Astrocyte (in vitro differentiated cells and primary cell): ENCODE measurements around the gene ADGRD1. TPM values are rescaled to one million over a fixed set of nuclear protein-coding genes. Genes with fewer than 3 reads are reported as not detected.

Experiments used
- DNase-seq: peaks from one replicate; pipeline ENCODE4 v3.0.0-alpha.2; 2010; ENCODE audit warnings: low read depth
- FAIRE-seq: peaks from 2 replicates; lab custom pipeline; 2011; peaks lifted over from hg19 to GRCh38; lab: Jason Lieb, UNC
- H2AFZ ChIP-seq: 2 replicates; pipeline ENCODE4 v1.6.0; 2012; ENCODE audit warnings: low read depth, low read length, inconsistent platforms
- H3K27ac ChIP-seq: 2 replicates; pipeline ENCODE4 v1.5.1; 2011; ENCODE audit warnings: low read depth, low read length, inconsistent platforms
- H3K27me3 ChIP-seq: 2 replicates; pipeline ENCODE4 v1.6.0; 2011; ENCODE audit warnings: low read length, inconsistent platforms; ENCODE audit not compliant: insufficient read depth
- H3K36me3 ChIP-seq: 2 replicates; pipeline ENCODE4 v1.5.1; 2011; ENCODE audit warnings: low read length, inconsistent platforms; ENCODE audit not compliant: insufficient read depth
- H3K4me1 ChIP-seq: 2 replicates; pipeline ENCODE4 v1.5.1; 2011; ENCODE audit warnings: low read length, inconsistent platforms; ENCODE audit not compliant: insufficient read depth
- H3K4me2 ChIP-seq: 2 replicates; pipeline ENCODE4 v1.6.0; 2012; ENCODE audit warnings: low read length, inconsistent platforms
- H3K4me3 ChIP-seq: 2 replicates; pipeline ENCODE4 v1.5.1; 2011; ENCODE audit warnings: low read depth, mild to moderate bottlenecking, low read length, inconsistent platforms; ENCODE audit not compliant: insufficient read depth
- H3K79me2 ChIP-seq: 2 replicates; pipeline ENCODE4 v1.6.0; 2012; ENCODE audit warnings: mild to moderate bottlenecking, low read length, inconsistent platforms; ENCODE audit not compliant: insufficient read depth
- H3K9ac ChIP-seq: 2 replicates; pipeline ENCODE4 v1.6.0; 2012; ENCODE audit warnings: mild to moderate bottlenecking, low read length, inconsistent platforms
- H3K9me3 ChIP-seq: 2 replicates; pipeline ENCODE4 v1.5.1; 2012; ENCODE audit warnings: low read depth, mild to moderate bottlenecking, low read length, inconsistent platforms; ENCODE audit not compliant: insufficient read depth
- H4K20me1 ChIP-seq: 2 replicates; pipeline ENCODE4 v1.6.0; 2012; ENCODE audit warnings: low read length, inconsistent platforms; ENCODE audit not compliant: insufficient read depth
- H3K27ac Mint-ChIP-seq: one replicate; pipeline ENCODE4 v1.8.0; 2021; ENCODE audit warnings: mild to moderate bottlenecking, mixed read lengths; ENCODE audit not compliant: unreplicated experiment
- H3K27me3 Mint-ChIP-seq: one replicate; pipeline ENCODE4 v1.8.0; 2021; ENCODE audit warnings: low read depth, mixed read lengths; ENCODE audit not compliant: unreplicated experiment
- H3K36me3 Mint-ChIP-seq: one replicate; pipeline ENCODE4 v1.8.0; 2021; ENCODE audit warnings: low read depth, mixed read lengths; ENCODE audit not compliant: unreplicated experiment
- H3K4me1 Mint-ChIP-seq: one replicate; pipeline ENCODE4 v1.8.0; 2021; ENCODE audit warnings: low read depth, mixed read lengths; ENCODE audit not compliant: unreplicated experiment
- H3K4me3 Mint-ChIP-seq: one replicate; pipeline ENCODE4 v1.8.0; 2021; ENCODE audit warnings: mild to moderate bottlenecking, moderate library complexity, mixed read lengths; ENCODE audit not compliant: unreplicated experiment
- H3K9me3 Mint-ChIP-seq: one replicate; pipeline ENCODE4 v1.8.0; 2021; ENCODE audit warnings: mild to moderate bottlenecking, mixed read lengths; ENCODE audit not compliant: unreplicated experiment
- EZH2 ChIP-seq: IDR thresholded peaks from 2 replicates; pipeline ENCODE4 v1.6.1; 2012; ENCODE audit warnings: mild to moderate bottlenecking, low read length, inconsistent platforms; ENCODE audit not compliant: insufficient read depth
- total RNA-seq: library from RNA; stranded (reverse); gene quantifications from 2 replicates; pipeline ENCODE4 v1.2.1, GENCODE V29; 2021
- TF ChIP-seq, protein P1 (sequence below): IDR thresholded peaks from 2 replicates; pipeline ENCODE4 v1.5.1; 2011; ENCODE audit warnings: low read depth, mild to moderate bottlenecking, inconsistent platforms, low read length, moderate library complexity; ENCODE audit not compliant: insufficient read depth

Gene ADGRD1
- total RNA-seq, 1 donor from 2014 or later, result 3.0 TPM

DNA sequence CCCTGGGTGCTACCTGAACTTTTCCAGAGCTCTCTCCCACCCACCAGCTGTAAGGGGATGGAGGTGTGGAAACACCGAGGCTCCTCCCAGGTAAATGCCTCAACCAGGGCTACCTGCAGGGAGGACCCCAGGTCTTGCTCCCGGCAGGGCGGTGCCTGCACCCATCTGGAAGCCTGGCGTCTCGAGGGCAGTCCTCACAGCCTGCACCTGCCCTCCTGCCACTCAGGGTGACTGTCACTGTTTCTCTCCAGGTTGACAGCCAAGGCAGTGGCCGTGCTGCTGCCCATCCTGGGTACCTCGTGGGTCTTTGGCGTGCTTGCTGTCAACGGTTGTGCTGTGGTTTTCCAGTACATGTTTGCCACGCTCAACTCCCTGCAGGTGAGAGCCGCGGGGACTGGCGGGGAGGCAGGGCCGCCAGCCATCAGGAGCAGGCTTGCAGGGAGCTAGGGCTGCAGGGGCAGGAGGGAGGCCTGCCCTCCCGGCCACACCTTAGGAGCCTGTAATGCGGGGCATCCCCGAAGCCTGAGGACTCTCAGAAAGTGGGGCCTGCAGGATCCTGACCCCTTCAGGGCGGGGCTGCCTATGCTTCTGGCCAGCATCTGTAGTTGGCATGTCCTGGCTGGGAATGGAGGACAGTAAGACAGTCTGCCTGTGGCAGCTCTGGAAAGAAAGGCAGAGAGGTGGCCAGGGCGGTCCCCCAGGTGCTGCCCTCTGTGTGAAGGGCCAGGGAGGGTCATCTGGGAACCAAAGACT lies 182.3 kb downstream of the ADGRD1 start:
- FAIRE-seq (no peak), DNase-seq (no peak)
- Histone ChIP-seq H3K79me2 (no peaks in the 10 kb centered on the region), H3K9ac (no peak overlapping the region), H3K4me2 (no peak overlapping the region), H4K20me1 (no peaks in the 10 kb centered on the region), H2AFZ (no peak overlapping the region), H3K4me3 (no peak overlapping the region), H3K27me3 (no peaks in the 10 kb centered on the region), H3K4me1 (no peaks in the 10 kb centered on the region), H3K9me3 (no peaks in the 10 kb centered on the region), H3K27ac (no peak overlapping the region), H3K36me3 (no peaks in the 10 kb centered on the region)
- no peaks in the 10 kb centered on the region for H3K36me3 Mint-ChIP-seq
- no peak overlapping the region for H3K4me3 Mint-ChIP-seq
- TF ChIP-seq, protein P1, sequence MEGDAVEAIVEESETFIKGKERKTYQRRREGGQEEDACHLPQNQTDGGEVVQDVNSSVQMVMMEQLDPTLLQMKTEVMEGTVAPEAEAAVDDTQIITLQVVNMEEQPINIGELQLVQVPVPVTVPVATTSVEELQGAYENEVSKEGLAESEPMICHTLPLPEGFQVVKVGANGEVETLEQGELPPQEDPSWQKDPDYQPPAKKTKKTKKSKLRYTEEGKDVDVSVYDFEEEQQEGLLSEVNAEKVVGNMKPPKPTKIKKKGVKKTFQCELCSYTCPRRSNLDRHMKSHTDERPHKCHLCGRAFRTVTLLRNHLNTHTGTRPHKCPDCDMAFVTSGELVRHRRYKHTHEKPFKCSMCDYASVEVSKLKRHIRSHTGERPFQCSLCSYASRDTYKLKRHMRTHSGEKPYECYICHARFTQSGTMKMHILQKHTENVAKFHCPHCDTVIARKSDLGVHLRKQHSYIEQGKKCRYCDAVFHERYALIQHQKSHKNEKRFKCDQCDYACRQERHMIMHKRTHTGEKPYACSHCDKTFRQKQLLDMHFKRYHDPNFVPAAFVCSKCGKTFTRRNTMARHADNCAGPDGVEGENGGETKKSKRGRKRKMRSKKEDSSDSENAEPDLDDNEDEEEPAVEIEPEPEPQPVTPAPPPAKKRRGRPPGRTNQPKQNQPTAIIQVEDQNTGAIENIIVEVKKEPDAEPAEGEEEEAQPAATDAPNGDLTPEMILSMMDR, result no peak
- no peak for TF ChIP-seq EZH2
- no peaks in the 10 kb centered on the region for H3K4me1 Mint-ChIP-seq
- H3K27me3 Mint-ChIP-seq, result peaks cover 52% of the 10 kb centered on the region
- H3K9me3 Mint-ChIP-seq, result no peaks in the 10 kb centered on the region
- no peak overlapping the region for H3K27ac Mint-ChIP-seq

DNA sequence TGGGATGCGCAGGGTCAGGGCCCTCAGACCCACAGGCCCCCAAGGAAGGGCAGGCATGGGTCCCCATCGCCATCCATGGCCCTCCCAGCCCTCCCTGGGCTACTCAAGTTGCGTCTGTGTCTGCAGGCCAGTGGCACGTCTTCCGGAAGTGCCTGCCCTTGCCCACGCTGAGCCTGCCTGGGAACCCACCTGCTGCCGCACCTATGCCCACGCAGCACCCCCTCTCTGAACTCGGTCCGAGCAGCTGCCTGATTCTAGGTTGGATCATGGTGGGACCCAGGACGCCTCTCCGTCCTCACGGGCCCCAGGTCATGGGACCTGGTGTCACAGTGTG lies 182.8 kb downstream of the ADGRD1 start:
- Mint-ChIP-seq H3K4me1 (no peaks in the 10 kb centered on the region), H3K27ac (no peak overlapping the region), H3K9me3 (no peaks in the 10 kb centered on the region), H3K36me3 (no peaks in the 10 kb centered on the region), H3K27me3 (peaks cover 52% of the 10 kb centered on the region), H3K4me3 (no peak overlapping the region)
- Histone ChIP-seq H3K79me2 (no peaks in the 10 kb centered on the region), H3K36me3 (no peaks in the 10 kb centered on the region), H3K9me3 (no peaks in the 10 kb centered on the region), H3K4me3 (no peak overlapping the region), H3K4me2 (no peak overlapping the region), H4K20me1 (no peaks in the 10 kb centered on the region), H2AFZ (no peak overlapping the region), H3K27ac (no peak overlapping the region), H3K4me1 (no peaks in the 10 kb centered on the region), H3K9ac (no peak overlapping the region), H3K27me3 (no peaks in the 10 kb centered on the region)
- TF ChIP-seq, protein P1, result no peak
- no peak for TF ChIP-seq EZH2
- DNase-seq (no peak), FAIRE-seq (no peak)

- H3K9me3 ChIP-seq, result no peaks in the 10 kb centered on the region
- TF ChIP-seq, protein P1, result no peak
- TF ChIP-seq EZH2, result no peak
- H3K4me3 ChIP-seq, result no peak overlapping the region
- Mint-ChIP-seq H3K27me3 (peaks cover 52% of the 10 kb centered on the region), H3K27ac (no peak overlapping the region), H3K4me1 (no peaks in the 10 kb centered on the region), H3K36me3 (no peaks in the 10 kb centered on the region), H3K9me3 (no peaks in the 10 kb centered on the region), H3K4me3 (no peak overlapping the region)
- H3K27ac ChIP-seq, result no peak overlapping the region
- no peaks in the 10 kb centered on the region for H3K36me3 ChIP-seq
- no peak overlapping the region for H3K9ac ChIP-seq
- no peak for FAIRE-seq
- H3K4me1 ChIP-seq, result no peaks in the 10 kb centered on the region
- no peak for DNase-seq
- H3K79me2 ChIP-seq, result no peaks in the 10 kb centered on the region
- H4K20me1 ChIP-seq, result no peaks in the 10 kb centered on the region
- H3K4me2 ChIP-seq, result no peak overlapping the region
- no peak overlapping the region for H2AFZ ChIP-seq
- H3K27me3 ChIP-seq, result no peaks in the 10 kb centered on the region
Measured at GRCh38 chr12:131137009-131137835, 183.5 kb downstream of the ADGRD1 start.
